ENCODE data around the gene LDLRAD4. TPM values are rescaled to one million over a fixed set of nuclear protein-coding genes. Genes with fewer than 3 reads are reported as not detected.

LDLRAD4 gene
- total RNA-seq, 1 donor from 2014 or later = 28.2 TPM

GRCh38 chr18:13538630-13539029, 320.1 kb downstream of the LDLRAD4 start:
- DNase-seq = no peak

DNA sequence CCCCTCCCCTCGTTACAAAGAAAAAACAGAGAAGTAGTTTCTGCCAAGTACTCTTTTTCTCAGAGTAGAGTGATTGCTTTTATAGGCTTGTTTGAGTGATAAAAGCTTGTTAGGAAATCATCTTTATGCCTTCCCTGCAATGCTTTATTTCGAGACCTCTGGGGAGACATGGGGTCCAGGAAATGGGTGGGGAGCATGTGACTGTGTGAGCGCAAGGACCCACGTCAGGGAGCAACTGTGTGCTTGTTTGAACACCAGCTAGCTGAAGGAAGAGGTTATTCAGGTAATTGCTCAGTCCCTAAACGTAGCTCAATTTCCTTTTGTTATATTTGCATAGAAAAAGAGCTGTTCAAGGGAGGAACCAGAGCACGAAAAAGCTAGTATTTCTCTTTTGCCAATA, 320.5 kb downstream of the LDLRAD4 start:
- no peak for DNase-seq

DNA sequence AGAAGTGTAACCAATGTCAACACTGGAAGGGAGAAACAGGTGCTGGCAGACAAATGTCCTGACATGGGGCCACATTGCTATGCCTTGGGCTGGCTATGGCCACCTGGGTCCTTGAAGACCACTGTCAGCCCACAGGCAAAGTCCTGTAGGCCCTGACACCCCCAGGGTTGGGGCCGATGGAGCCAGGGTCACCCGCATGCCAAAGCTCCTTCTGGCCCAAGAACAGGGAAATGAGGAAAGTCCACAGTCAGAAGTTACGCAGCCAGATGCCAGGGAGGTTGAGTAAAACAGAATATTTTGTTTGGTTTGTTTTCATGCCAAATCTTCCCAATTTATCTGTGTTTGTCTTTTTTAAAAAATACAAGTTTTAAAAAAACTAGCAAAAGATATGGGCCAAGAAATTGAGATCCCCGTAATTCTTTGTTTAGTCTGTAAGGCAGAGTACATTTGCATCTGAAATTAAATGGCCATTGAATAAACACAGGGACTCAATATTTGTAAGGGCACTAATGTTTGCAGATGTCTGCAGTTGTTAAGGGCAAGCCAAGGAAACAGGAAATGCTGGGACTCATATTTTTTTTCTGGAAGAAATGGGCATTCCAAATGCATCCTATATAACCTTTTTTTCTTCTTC, 321.4 kb downstream of the LDLRAD4 start:
- DNase-seq = no peak

DNA sequence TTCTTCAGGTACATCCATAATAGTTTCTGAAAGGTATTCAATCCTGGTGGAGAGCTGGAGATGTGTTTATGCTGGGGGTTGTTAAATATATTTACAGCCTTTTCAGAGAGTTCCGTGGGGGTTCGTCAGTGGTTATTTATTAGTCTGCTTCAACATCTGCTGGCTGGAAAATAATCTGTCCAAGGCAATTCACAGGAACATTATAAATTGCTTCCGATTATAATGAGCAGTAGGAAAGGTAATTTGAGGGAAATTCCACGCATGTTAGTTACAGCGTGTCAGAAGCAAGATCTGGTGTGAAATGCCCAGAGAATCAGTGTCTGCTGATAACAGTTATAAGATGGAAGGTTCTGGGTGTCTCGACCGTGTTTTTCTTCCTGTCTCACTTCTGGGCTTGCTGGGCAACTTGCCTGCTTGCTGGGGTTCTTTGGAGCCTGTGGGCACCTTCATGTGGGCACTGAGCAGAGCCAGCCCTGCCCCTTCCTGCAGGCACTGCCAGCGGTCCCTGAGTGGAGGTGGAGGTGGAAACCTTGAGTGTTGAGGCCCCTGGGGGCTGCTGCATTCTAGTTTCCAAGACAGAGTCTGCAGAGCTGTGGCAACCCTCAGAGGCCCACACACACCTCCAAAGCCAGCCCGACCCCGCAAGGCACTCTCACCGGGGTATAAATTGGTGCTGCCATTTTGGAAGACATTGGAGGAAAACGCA, 322.1 kb downstream of the LDLRAD4 start:
- no peak for DNase-seq

GRCh38 chr18:13541621-13542519, 323.3 kb downstream of the LDLRAD4 start:
- no peak for DNase-seq

GRCh38 chr18:13542520-13542847, 323.9 kb downstream of the LDLRAD4 start:
- no peak for DNase-seq

DNA sequence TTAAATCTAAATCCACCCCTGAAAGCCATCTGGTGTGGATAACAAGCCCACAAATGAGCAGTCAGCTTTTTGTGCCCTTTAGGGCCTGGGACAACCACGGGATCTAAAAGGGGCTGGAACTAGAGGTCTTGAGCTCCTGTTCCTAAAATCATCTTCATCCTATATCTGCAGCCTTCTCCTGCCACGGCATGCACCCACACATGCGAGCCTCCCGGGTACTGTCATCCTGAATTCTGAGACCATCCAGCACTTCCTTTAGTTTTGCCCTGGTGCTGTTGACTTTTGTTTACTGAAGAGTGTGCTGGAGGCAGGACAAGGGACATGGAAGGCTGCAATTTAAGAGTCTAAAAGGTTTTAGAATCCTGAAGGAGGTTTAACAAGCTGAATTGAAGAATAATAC, 324.6 kb downstream of the LDLRAD4 start:
- no peak for DNase-seq

DNA sequence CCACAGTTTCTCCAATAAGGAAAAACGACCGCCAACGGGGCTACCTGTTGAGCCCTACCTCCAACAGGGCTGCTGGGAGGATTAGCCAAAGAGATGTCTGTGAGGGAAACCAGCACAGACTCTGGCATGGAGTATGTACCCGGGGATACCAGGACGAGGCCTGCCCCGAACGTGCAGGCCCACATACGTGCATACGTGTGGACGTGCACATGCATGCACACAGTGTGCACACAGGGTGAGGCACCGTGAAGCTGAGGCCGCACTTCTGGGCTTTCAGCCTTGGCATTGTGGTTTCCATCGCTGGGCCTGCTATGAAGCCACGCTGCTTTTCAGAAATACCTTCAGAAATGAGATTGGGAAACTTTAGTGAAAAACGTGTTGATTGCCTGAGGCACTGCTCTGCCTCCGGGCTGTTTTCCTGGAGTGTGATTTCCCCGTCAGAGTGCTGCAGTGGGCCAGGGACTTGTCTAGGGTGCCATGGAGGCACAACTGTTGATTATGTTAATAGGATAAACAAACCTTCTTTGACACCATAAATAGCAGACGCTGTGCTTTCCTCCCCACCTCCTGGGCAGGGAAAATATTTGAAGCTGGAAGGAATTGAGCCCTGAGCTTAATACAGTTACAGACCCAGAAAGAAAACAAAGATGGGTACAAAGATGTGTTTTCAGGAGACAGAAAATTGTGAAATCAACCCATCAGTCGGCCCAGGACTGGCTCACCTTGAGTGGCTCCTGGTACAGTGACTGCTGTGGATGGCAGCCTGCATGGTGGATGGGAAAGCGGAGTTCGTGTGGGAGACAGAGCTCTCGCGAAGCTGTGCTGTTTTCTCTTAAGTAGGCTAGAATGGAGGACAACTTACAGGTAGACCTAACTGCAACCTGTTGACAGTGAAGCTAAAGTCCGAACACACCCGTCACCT, 325.5 kb downstream of the LDLRAD4 start:
- no peak for DNase-seq

DNA sequence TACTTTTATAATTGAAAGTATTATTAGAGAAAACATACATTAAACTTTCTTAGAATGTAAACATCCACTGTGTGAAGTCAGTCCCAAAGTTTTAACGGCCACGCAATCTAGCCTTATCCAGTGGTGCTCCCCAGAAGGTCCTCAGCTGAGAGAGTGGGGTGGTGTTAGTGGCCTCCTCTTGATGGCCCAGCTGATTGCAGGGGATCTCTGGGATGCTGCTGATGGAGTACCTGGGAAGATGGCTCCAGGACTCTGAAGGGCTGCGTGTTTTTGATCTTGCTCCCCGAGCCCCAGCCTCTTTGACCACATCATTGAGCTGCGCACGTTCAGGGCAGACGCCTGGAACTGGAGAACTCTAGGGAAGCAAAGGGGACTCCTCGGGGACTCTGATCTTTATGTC, 326.4 kb downstream of the LDLRAD4 start:
- no peak for DNase-seq

DNA sequence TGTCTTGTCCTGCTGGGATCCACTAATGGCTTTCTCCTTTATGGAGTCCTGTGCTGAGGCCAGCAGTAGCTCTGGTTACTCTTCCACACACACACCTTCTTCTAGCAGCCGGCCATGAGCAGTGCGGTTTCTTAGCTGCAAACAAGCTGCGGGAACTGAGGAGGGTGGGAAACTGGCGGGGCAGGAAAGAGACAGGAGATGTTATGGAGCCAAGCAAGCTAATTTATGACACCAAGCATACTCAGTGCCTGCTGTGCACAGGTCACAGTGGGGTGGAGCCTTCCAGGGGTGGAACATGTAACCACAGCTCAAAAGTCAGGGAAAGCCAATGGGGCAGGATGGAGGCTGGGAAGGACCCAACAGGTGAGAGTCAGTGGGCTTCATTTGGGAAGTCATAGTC, 327.0 kb downstream of the LDLRAD4 start:
- no peak for DNase-seq

DNA sequence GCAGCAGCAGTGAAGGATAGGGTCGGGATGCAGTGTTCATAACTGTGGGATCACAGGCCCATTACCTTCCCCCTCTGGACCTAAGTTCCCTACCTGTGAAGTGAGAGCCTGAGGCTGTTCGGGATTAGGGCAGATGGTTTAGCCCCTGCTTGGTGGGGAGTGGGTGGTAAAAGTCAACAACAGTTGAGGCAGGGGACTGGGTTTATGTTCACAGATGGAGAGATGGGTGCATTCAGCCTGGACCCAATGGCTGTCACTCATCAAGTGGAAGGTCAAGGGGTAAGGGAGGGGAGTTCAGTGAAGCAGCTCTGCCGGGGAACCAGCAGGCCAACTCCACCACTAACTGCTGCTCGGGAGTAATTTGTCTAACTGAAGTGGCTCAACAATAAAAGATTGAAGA, 327.4 kb downstream of the LDLRAD4 start:
- no peak for DNase-seq

GRCh38 chr18:13546638-13547037, 328.1 kb downstream of the LDLRAD4 start:
- no peak for DNase-seq

- no peak for DNase-seq
Measured at GRCh38 chr18:13547347-13547746, 328.8 kb downstream of the LDLRAD4 start.

- no peak for DNase-seq
Measured at GRCh38 chr18:13548106-13548819, 329.7 kb downstream of the LDLRAD4 start.

DNA sequence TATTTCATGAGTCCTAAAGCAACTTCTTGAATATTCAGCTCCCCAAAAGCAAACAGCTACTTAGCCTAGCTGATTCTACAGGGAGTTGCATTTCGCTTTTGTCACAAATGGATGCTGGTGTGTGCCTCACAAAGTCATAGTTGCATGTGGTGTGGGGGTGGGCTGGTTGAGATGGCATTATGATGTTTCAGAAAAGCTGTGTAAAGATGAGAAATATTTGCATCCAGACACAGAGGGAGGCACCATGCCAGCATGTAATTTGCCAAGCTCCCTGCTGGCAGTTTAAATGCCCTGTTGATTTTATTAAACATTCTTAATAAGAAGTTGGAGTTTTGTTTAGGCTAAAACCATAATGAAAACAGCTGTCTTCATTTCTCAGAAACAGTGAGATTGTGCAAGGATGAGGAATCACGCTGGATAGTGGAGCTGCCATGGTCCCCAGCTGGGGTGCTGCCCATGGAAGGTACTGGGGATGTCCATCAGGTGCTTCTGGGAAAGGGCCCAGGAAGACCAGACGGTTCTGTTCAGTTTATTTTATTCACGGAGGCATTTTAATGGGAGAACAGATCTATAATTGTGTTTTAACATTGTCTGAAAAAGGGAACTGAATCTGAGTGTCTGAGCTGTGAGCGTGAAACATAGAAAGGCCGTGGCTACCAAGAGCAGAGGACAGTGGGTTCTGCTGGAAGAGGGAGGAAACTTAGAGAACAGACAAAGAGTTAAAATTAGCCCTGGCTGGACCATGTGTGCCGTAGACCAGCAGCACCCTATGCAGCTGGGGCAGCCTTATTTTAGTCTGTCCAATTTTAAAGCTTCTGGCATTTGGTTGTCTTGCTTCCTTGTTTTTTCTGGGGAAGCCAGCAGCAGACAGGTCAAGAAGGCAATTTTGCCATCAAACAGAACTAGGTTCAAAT, 330.7 kb downstream of the LDLRAD4 start:
- no peak for DNase-seq

- DNase-seq = no peak
Measured at GRCh38 chr18:13549880-13550232, 331.3 kb downstream of the LDLRAD4 start.

DNA sequence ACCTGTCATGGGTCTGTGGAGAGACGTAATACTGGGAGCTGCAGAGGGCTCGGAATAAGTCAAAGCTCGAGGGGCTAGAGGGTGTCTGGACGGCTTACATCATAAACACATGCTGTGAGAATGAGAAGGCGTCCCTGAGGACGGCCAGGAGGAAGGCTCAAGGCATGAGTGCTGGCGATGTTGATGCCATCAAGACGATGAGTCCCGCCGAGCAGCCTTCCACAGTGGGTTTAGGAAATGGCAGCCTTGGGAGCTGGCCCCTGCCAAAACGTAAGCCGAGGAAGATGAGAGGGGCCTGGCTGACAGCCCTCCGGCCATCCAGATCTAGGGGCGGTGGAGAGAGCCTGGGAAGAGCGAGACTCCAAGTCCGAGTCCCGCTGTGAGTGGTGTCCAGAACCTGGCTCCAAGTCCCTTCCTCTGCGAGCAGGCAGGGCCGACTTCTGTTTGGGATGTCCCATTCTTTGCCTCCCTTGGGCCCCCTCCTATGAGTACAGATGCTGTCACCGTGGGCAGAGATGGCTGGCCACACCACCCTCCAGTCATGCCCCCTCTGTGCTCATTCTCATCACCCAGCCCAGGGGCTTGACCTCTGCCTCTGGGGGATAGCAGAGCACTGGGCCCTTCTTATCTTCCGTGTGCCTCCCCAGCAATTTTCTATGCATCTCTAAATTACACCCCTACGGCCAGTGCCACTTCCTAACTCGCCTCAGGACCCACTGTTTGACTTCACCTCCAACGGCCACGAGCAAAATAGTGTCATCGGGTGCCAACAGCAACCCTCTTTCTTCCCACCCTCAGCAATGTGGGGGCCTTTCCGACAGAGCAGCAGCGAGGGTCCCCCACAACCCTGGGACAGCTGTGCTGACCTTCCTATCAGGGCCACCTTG, 332.1 kb downstream of the LDLRAD4 start:
- no peak for DNase-seq

- DNase-seq = no peak
Measured at GRCh38 chr18:13551305-13551603, 332.7 kb downstream of the LDLRAD4 start.

- DNase-seq = no peak
Measured at GRCh38 chr18:13551841-13552733, 333.5 kb downstream of the LDLRAD4 start.

Data from skin of body (tissue), 2 donors.